ENCODE measurements around the gene ABHD2. TPM values are rescaled to one million over a fixed set of nuclear protein-coding genes. Genes with fewer than 3 reads are reported as not detected.
"Not testable (repeated sequence)": the region's sequence is repeated elsewhere in the genome, so short reads cannot be mapped to it uniquely, and the experiment has no call there.

The ABHD2 gene
- total RNA-seq, 1 donor from 2014 or later = 39.1 TPM

DNA sequence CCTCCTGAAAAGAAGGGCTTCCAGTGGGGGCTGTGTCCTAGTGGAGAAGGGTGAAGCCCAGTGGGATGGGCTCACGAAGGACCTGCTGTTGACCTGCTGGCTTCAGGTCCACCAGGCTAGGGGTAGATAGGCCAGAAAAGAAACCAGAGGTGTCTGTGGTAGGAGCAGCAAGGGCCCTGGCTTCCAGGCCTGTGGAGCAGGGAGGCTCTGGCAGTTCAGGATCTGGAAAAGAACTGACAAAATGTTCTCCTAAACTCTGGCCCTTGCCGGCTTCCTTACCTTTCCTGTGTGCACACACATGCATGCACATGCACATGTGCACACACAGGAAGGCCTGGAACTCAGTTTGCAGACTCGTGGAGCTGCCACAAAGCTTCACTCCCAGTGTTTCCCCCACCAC is 49.7 kb downstream of the ABHD2 start:
- peak overlapping the region; percentile 81 for H3K27ac Mint-ChIP-seq
- H3K27me3 Mint-ChIP-seq (ENCODE audit: low read depth) = no peaks in the 10 kb centered on the region
- no peaks in the 10 kb centered on the region for H3K9me3 Mint-ChIP-seq
- H3K4me3 Mint-ChIP-seq = no peak overlapping the region
- no peak for DNase-seq (ENCODE audit: low spot score in 2 of 2, unreplicated experiment in 2 of 2)
- TF ChIP-seq, protein P1, sequence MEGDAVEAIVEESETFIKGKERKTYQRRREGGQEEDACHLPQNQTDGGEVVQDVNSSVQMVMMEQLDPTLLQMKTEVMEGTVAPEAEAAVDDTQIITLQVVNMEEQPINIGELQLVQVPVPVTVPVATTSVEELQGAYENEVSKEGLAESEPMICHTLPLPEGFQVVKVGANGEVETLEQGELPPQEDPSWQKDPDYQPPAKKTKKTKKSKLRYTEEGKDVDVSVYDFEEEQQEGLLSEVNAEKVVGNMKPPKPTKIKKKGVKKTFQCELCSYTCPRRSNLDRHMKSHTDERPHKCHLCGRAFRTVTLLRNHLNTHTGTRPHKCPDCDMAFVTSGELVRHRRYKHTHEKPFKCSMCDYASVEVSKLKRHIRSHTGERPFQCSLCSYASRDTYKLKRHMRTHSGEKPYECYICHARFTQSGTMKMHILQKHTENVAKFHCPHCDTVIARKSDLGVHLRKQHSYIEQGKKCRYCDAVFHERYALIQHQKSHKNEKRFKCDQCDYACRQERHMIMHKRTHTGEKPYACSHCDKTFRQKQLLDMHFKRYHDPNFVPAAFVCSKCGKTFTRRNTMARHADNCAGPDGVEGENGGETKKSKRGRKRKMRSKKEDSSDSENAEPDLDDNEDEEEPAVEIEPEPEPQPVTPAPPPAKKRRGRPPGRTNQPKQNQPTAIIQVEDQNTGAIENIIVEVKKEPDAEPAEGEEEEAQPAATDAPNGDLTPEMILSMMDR (IDR thresholded peaks at IDR 0.05; ENCODE audit: unreplicated experiment) = no peak
- peaks cover 2% of the 10 kb centered on the region for H3K36me3 Mint-ChIP-seq
- peaks cover 17% of the 10 kb centered on the region for H3K4me1 Mint-ChIP-seq

- Mint-ChIP-seq H3K9me3 (no peaks in the 10 kb centered on the region), H3K27me3 (ENCODE audit: low read depth) (no peaks in the 10 kb centered on the region), H3K27ac (no peak overlapping the region), H3K4me3 (no peak overlapping the region), H3K4me1 (peaks cover 21% of the 10 kb centered on the region), H3K36me3 (peaks cover 2% of the 10 kb centered on the region)
- TF ChIP-seq, protein P1 (IDR thresholded peaks at IDR 0.05; ENCODE audit: unreplicated experiment) = no peak
- no peak for DNase-seq (ENCODE audit: low spot score in 2 of 2, unreplicated experiment in 2 of 2)
Observed at GRCh38 chr15:89138999-89139612, 50.9 kb downstream of the ABHD2 start.

- Mint-ChIP-seq H3K9me3 (no peaks in the 10 kb centered on the region), H3K27me3 (ENCODE audit: low read depth) (no peaks in the 10 kb centered on the region), H3K4me3 (no peak overlapping the region), H3K27ac (no peak overlapping the region), H3K36me3 (peaks cover 2% of the 10 kb centered on the region), H3K4me1 (peaks cover 21% of the 10 kb centered on the region)
- TF ChIP-seq, protein P1 (IDR thresholded peaks at IDR 0.05; ENCODE audit: unreplicated experiment) = no peak
- no peak for DNase-seq (ENCODE audit: low spot score in 2 of 2, unreplicated experiment in 2 of 2)
Observed at GRCh38 chr15:89139613-89140499, 51.6 kb downstream of the ABHD2 start.

GRCh38 chr15:89140595-89140994 is 52.3 kb downstream of the ABHD2 start:
- H3K36me3 Mint-ChIP-seq = peaks cover 2% of the 10 kb centered on the region
- H3K4me3 Mint-ChIP-seq = no peak overlapping the region

DNA sequence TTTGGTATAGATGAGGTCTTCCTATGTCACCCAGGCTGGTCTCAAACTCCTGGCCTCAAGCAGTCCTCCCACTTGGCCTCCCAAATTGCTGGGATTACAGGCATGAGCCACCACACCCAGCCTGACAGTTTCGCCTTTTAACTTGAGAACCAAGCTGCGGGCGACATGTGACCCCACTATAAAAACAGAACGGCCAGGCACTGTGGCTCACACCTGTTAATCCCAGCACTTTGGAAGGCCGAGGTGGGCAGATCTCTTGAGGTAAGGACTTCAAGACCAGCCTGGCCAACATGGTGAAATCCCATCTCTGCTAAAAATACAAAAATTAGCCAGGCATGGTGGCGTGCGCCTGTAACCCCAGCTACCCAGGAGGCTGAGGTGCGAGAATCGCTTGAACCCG is 52.9 kb downstream of the ABHD2 start:
- not testable (repeated sequence) for H3K36me3 Mint-ChIP-seq; H3K9me3 Mint-ChIP-seq; DNase-seq (ENCODE audit: low spot score in 2 of 2, unreplicated experiment in 2 of 2); H3K4me3 Mint-ChIP-seq; H3K27ac Mint-ChIP-seq; H3K27me3 Mint-ChIP-seq (ENCODE audit: low read depth)
- peaks cover 21% of the 10 kb centered on the region for H3K4me1 Mint-ChIP-seq

More at GRCh38 chr15:89140595-89140994, 52.3 kb downstream of the ABHD2 start:
- Mint-ChIP-seq H3K4me1 (peaks cover 19% of the 10 kb centered on the region), H3K9me3 (no peaks in the 10 kb centered on the region), H3K27me3 (ENCODE audit: low read depth) (no peaks in the 10 kb centered on the region), H3K27ac (no peak overlapping the region)
- DNase-seq (ENCODE audit: low spot score in 2 of 2, unreplicated experiment in 2 of 2) = no peak
- TF ChIP-seq, protein P1 (IDR thresholded peaks at IDR 0.05; ENCODE audit: unreplicated experiment) = no peak

DNA sequence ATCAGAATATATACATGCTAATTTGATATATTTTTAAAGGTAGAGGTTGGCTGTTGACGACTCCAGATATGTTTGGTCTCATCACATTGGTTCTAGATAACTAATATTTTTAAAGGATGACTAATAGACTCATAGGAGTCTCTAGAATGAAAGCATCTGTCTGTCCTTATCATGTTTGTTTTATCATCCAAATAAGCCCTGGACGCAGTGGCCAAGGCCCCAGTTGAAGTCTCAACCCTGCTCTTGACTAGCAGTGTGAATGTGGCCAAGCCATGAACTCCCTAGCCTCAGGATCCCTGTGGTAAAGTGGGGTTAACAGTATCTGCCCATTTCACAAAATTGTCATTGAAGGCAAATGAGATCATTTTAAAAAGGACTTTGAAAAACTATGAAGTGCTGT is 53.6 kb downstream of the ABHD2 start:
- DNase-seq (ENCODE audit: low spot score in 2 of 2, unreplicated experiment in 2 of 2) = no peak
- Mint-ChIP-seq H3K9me3 (no peaks in the 10 kb centered on the region), H3K4me3 (no peak overlapping the region), H3K36me3 (no peaks in the 10 kb centered on the region), H3K4me1 (peaks cover 21% of the 10 kb centered on the region), H3K27ac (no peak overlapping the region), H3K27me3 (ENCODE audit: low read depth) (no peaks in the 10 kb centered on the region)
- TF ChIP-seq, protein P1 (IDR thresholded peaks at IDR 0.05; ENCODE audit: unreplicated experiment) = no peak

All from mesothelial cell of epicardium (in vitro differentiated cells).